ENCODE measurements around the gene CTNNA1.

CTNNA1 gene

DNA sequence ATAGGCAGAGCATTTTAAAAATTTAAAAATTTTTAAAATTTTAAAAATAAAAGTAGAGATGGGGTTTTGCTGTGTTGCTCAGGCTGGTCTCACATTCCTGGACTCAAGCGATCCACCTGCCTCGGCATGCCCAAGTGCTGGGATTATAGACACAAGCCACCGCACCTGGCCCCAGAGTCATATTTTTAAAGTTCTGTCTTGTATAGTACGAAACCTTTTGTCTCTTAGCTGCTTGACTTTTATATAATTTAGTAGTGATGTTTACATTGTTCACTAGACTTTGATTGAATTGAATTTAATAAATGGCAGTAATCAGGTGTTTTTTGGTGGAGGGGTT is 90.9 kb downstream of the CTNNA1 start:
- no peak overlapping the region for H3K9ac ChIP-seq (ENCODE audit: low read length)
- no peaks in the 10 kb centered on the region for H4K20me1 ChIP-seq (ENCODE audit: low read depth, low read length)
- no peak overlapping the region for H2AFZ ChIP-seq (ENCODE audit: low read depth, low read length, severe bottlenecking)
- no peaks in the 10 kb centered on the region for H3K79me2 ChIP-seq (ENCODE audit: insufficient read depth, low read length)
- H3K4me2 ChIP-seq (ENCODE audit: low read depth, low read length, poor library complexity, severe bottlenecking), result no peak overlapping the region
- H3K27me3 ChIP-seq (ENCODE audit: low read length), result no peaks in the 10 kb centered on the region
- H3K4me3 ChIP-seq (ENCODE audit: insufficient read depth, low read length, poor library complexity, severe bottlenecking), result no peak overlapping the region
- no peaks in the 10 kb centered on the region; the same call in 1 of the 2 replicates for H3K9me2 ChIP-seq (replicated peaks; ENCODE audit: insufficient read depth, low read length)
- no peaks in the 10 kb centered on the region for H3F3A ChIP-seq (ENCODE audit: insufficient read depth)
- H3K27ac ChIP-seq (ENCODE audit: low read depth, low read length), result no peak overlapping the region
- no peaks in the 10 kb centered on the region for H3K36me3 ChIP-seq (ENCODE audit: low read length)
- H3K9me3 ChIP-seq (ENCODE audit: insufficient read depth, low read length), result no peaks in the 10 kb centered on the region
- no peak for TF ChIP-seq EZH2phosphoT487 (conservative IDR thresholded peaks at IDR 0.05; ENCODE audit: low read length)
- TF ChIP-seq, protein P1, sequence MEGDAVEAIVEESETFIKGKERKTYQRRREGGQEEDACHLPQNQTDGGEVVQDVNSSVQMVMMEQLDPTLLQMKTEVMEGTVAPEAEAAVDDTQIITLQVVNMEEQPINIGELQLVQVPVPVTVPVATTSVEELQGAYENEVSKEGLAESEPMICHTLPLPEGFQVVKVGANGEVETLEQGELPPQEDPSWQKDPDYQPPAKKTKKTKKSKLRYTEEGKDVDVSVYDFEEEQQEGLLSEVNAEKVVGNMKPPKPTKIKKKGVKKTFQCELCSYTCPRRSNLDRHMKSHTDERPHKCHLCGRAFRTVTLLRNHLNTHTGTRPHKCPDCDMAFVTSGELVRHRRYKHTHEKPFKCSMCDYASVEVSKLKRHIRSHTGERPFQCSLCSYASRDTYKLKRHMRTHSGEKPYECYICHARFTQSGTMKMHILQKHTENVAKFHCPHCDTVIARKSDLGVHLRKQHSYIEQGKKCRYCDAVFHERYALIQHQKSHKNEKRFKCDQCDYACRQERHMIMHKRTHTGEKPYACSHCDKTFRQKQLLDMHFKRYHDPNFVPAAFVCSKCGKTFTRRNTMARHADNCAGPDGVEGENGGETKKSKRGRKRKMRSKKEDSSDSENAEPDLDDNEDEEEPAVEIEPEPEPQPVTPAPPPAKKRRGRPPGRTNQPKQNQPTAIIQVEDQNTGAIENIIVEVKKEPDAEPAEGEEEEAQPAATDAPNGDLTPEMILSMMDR (IDR thresholded peaks at IDR 0.05; ENCODE audit: insufficient read depth, low read length, poor library complexity, severe bottlenecking), result no peak

DNA sequence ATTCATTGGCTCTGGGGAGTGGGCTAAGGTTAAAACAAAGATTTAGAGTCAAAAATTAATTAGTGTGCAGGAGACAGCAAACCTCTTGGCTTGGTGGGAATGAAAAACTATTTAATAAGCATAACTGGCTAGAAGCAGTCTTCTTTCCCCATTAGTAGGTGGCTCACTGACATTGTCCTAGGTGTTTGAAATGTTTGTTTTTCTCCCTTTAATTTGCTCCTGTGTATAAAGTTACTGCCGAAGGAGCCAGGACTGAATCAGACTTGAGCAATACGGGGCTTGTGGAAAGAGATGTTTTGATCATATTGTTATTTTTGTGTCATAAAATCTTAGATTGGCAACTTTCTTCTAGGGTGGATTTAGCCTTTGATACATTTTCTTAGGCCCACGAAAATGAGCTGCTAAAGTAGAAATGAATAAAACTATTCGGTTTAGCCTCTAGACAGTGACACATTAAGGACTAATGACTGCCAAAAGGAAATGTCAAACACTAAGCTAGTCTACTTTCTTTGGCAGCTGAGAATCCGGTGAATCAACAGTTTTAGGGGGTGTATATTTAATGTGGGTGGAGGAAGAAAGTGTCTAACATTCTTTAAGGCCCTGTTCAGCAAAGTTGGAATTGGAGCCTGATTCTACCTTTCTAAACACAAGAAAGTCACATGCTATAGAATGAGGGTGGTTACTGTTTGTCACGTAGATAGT is 91.7 kb downstream of the CTNNA1 start:
- Histone ChIP-seq H3K4me3 (ENCODE audit: insufficient read depth, low read length, poor library complexity, severe bottlenecking) (no peak overlapping the region), H3K36me3 (ENCODE audit: low read length) (no peaks in the 10 kb centered on the region), H3K4me2 (ENCODE audit: low read depth, low read length, poor library complexity, severe bottlenecking) (no peak overlapping the region), H2AFZ (ENCODE audit: low read depth, low read length, severe bottlenecking) (no peak overlapping the region), H3K79me2 (ENCODE audit: insufficient read depth, low read length) (no peaks in the 10 kb centered on the region), H3K9me3 (ENCODE audit: insufficient read depth, low read length) (no peaks in the 10 kb centered on the region), H3F3A (ENCODE audit: insufficient read depth) (no peaks in the 10 kb centered on the region), H3K9me2 (replicated peaks; ENCODE audit: insufficient read depth, low read length) (no peaks in the 10 kb centered on the region; the same call in 1 of the 2 replicates), H3K9ac (ENCODE audit: low read length) (no peak overlapping the region), H3K27me3 (ENCODE audit: low read length) (no peaks in the 10 kb centered on the region), H4K20me1 (ENCODE audit: low read depth, low read length) (no peaks in the 10 kb centered on the region), H3K27ac (ENCODE audit: low read depth, low read length) (no peak overlapping the region)
- no peak for TF ChIP-seq EZH2phosphoT487 (conservative IDR thresholded peaks at IDR 0.05; ENCODE audit: low read length)
- TF ChIP-seq, protein P1 (IDR thresholded peaks at IDR 0.05; ENCODE audit: insufficient read depth, low read length, poor library complexity, severe bottlenecking), result no peak

DNA sequence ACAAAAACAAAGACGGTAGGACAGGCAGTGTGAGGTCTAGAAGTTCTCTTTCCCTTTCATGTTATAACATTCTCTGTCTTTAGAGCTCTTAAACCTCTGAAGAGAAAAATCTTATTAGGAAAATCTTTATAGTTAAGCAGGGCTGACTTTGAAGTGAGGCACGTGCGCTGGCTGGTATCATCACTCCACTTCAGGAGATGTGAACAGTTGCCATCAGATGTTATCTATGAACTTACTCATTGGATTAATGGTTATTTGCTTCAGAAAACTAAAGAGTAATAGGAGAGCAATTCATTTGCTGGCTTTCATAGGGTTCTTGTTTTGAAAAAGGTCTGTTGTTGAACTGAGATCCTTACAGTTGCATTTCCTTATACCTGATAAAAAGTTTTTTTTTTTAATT is 96.2 kb downstream of the CTNNA1 start:
- Histone ChIP-seq H3F3A (ENCODE audit: insufficient read depth) (no peaks in the 10 kb centered on the region), H3K79me2 (ENCODE audit: insufficient read depth, low read length) (no peaks in the 10 kb centered on the region), H3K27me3 (ENCODE audit: low read length) (no peaks in the 10 kb centered on the region), H3K4me2 (ENCODE audit: low read depth, low read length, poor library complexity, severe bottlenecking) (no peak overlapping the region), H2AFZ (ENCODE audit: low read depth, low read length, severe bottlenecking) (no peak overlapping the region), H3K9me2 (replicated peaks; ENCODE audit: insufficient read depth, low read length) (no peaks in the 10 kb centered on the region), H3K36me3 (ENCODE audit: low read length) (no peaks in the 10 kb centered on the region), H4K20me1 (ENCODE audit: low read depth, low read length) (no peaks in the 10 kb centered on the region), H3K4me3 (ENCODE audit: insufficient read depth, low read length, poor library complexity, severe bottlenecking) (no peak overlapping the region), H3K9me3 (ENCODE audit: insufficient read depth, low read length) (no peaks in the 10 kb centered on the region), H3K27ac (ENCODE audit: low read depth, low read length) (no peak overlapping the region), H3K9ac (ENCODE audit: low read length) (no peak overlapping the region)
- no peak for TF ChIP-seq EZH2phosphoT487 (conservative IDR thresholded peaks at IDR 0.05; ENCODE audit: low read length)
- TF ChIP-seq, protein P1 (IDR thresholded peaks at IDR 0.05; ENCODE audit: insufficient read depth, low read length, poor library complexity, severe bottlenecking), result no peak

Measured in SU-DHL-6 (cell line).